IPS-15b (cell line): Measurements from ENCODE around the gene MOB4.

Source experiments
- H3K27me3 ChIP-seq: one replicate; pipeline ENCODE4 v1.6.1; 2013; ENCODE audit warnings: low read length; ENCODE audit not compliant: control insufficient read depth, insufficient read depth
- H3K36me3 ChIP-seq: one replicate; pipeline ENCODE4 v1.6.1; 2013; ENCODE audit warnings: low read length; ENCODE audit not compliant: control insufficient read depth, insufficient read depth
- H3K4me1 ChIP-seq: one replicate; pipeline ENCODE4 v1.6.1; 2013; ENCODE audit warnings: mild to moderate bottlenecking, low read length; ENCODE audit not compliant: control insufficient read depth, insufficient read depth
- H3K4me3 ChIP-seq: one replicate; pipeline ENCODE4 v1.5.1; 2013; ENCODE audit warnings: low read depth, low read length
- H3K9ac ChIP-seq: one replicate; pipeline ENCODE4 v1.6.1; 2013; ENCODE audit warnings: low read depth, mild to moderate bottlenecking, low read length
- H3K9me3 ChIP-seq: one replicate; pipeline ENCODE4 v1.6.1; 2013; ENCODE audit warnings: mild to moderate bottlenecking, low read length; ENCODE audit not compliant: control insufficient read depth, insufficient read depth

The MOB4 gene

GRCh38 chr2:197498937-197499593 is 16.8 kb upstream of the MOB4 start:
- Histone ChIP-seq H3K36me3 (peaks cover 30% of the 10 kb centered on the region), H3K9me3 (no peaks in the 10 kb centered on the region), H3K4me1 (peaks cover 5% of the 10 kb centered on the region), H3K27me3 (no peaks in the 10 kb centered on the region), H3K4me3 (peak overlapping the region; percentile 86), H3K9ac (peak overlapping the region; percentile 93)

- Histone ChIP-seq H3K4me1 (peaks cover 5% of the 10 kb centered on the region), H3K9me3 (no peaks in the 10 kb centered on the region), H3K9ac (peak within 1 kb of the TSS; percentile 97), H3K36me3 (peaks cover 23% of the 10 kb centered on the region), H3K27me3 (no peaks in the 10 kb centered on the region), H3K4me3 (peak within 1 kb of the TSS; percentile 86)
Observed at GRCh38 chr2:197499594-197500502, 16.0 kb upstream of the MOB4 start, which contains the start of the genes HSPD1 and HSPE1. TSS of gene HSPD1 (minus strand) at chr2:197499840. CDS start at chr2:197498848, 992 bp downstream. TSS of gene HSPE1 (plus strand) at chr2:197500379. CDS start at chr2:197500437, 58 bp downstream.

- Histone ChIP-seq H3K27me3 (no peaks in the 10 kb centered on the region), H3K4me1 (peaks cover 5% of the 10 kb centered on the region), H3K9me3 (no peaks in the 10 kb centered on the region), H3K4me3 (peak overlapping the region; percentile 86), H3K9ac (peak overlapping the region; percentile 97), H3K36me3 (peaks cover 22% of the 10 kb centered on the region)
Observed at GRCh38 chr2:197500503-197501131, 15.2 kb upstream of the MOB4 start.

- Histone ChIP-seq H3K27me3 (no peaks in the 10 kb centered on the region), H3K4me3 (peak overlapping the region; percentile 86), H3K9ac (peak overlapping the region; percentile 38), H3K4me1 (peaks cover 5% of the 10 kb centered on the region), H3K36me3 (peaks cover 17% of the 10 kb centered on the region), H3K9me3 (no peaks in the 10 kb centered on the region)
Observed at GRCh38 chr2:197502201-197502600, 13.7 kb upstream of the MOB4 start.

- Histone ChIP-seq H3K4me1 (peaks cover 3% of the 10 kb centered on the region), H3K4me3 (no peak overlapping the region), H3K9me3 (no peaks in the 10 kb centered on the region), H3K36me3 (peaks cover 15% of the 10 kb centered on the region), H3K27me3 (no peaks in the 10 kb centered on the region), H3K9ac (no peak overlapping the region)
Observed at GRCh38 chr2:197502685-197503084, 13.2 kb upstream of the MOB4 start.

- H3K9me3 ChIP-seq: no peaks in the 10 kb centered on the region
- no peaks in the 10 kb centered on the region for H3K27me3 ChIP-seq
- peaks cover 11% of the 10 kb centered on the region for H3K36me3 ChIP-seq
- H3K4me3 ChIP-seq: no peak overlapping the region
- H3K9ac ChIP-seq: no peak overlapping the region
- H3K4me1 ChIP-seq: peaks cover 2% of the 10 kb centered on the region
Observed at GRCh38 chr2:197504000-197504399, 11.9 kb upstream of the MOB4 start.

- Histone ChIP-seq H3K9me3 (no peaks in the 10 kb centered on the region), H3K36me3 (peaks cover 7% of the 10 kb centered on the region), H3K9ac (no peak overlapping the region), H3K4me1 (peaks cover 2% of the 10 kb centered on the region), H3K27me3 (no peaks in the 10 kb centered on the region), H3K4me3 (no peak overlapping the region)
Observed at GRCh38 chr2:197504512-197504911, 11.4 kb upstream of the MOB4 start.

GRCh38 chr2:197506658-197507057 is 9.2 kb upstream of the MOB4 start:
- Histone ChIP-seq H3K27me3 (no peaks in the 10 kb centered on the region), H3K36me3 (peaks cover 7% of the 10 kb centered on the region), H3K4me1 (peaks cover 2% of the 10 kb centered on the region), H3K9ac (no peak overlapping the region), H3K9me3 (no peaks in the 10 kb centered on the region), H3K4me3 (no peak overlapping the region)

GRCh38 chr2:197513915-197514314 is 2.0 kb upstream of the MOB4 start:
- H3K9ac ChIP-seq: no peak overlapping the region
- no peaks in the 10 kb centered on the region for H3K9me3 ChIP-seq
- H3K4me3 ChIP-seq: no peak overlapping the region
- H3K4me1 ChIP-seq: no peaks in the 10 kb centered on the region
- no peaks in the 10 kb centered on the region for H3K27me3 ChIP-seq
- no peaks in the 10 kb centered on the region for H3K36me3 ChIP-seq

- H3K9ac ChIP-seq: no peak overlapping the region
- H3K4me3 ChIP-seq: peak overlapping the region; percentile 95
- H3K4me1 ChIP-seq: no peaks in the 10 kb centered on the region
- no peaks in the 10 kb centered on the region for H3K27me3 ChIP-seq
- H3K36me3 ChIP-seq: no peaks in the 10 kb centered on the region
- H3K9me3 ChIP-seq: no peaks in the 10 kb centered on the region
Observed at GRCh38 chr2:197514754-197515153, 1.1 kb upstream of the MOB4 start.

GRCh38 chr2:197515315-197515738 is 539 bp upstream of the MOB4 start:
- H3K4me3 ChIP-seq: peak overlapping the region; percentile 95
- peaks cover 2% of the 10 kb centered on the region for H3K4me1 ChIP-seq
- no peaks in the 10 kb centered on the region for H3K36me3 ChIP-seq
- peak overlapping the region; percentile 87 for H3K9ac ChIP-seq
- no peaks in the 10 kb centered on the region for H3K27me3 ChIP-seq
- H3K9me3 ChIP-seq: no peaks in the 10 kb centered on the region
